ENCODE data around the gene RABL6. TPM values are rescaled to one million over a fixed set of nuclear protein-coding genes. Genes with fewer than 3 reads are reported as not detected.

The RABL6 gene
- total RNA-seq, 1 donor from 2014 or later = 66.4 TPM

- intact Hi-C loops (cut with DNase I) = loop anchor here (2.0 to 5.0 kb wide), 2 partner anchors 40 to 55 kb away; partner anchors contain the start of gene FBXW5
- no peak for DNase-seq (ENCODE audit: low spot score)
Observed at GRCh38 chr9:136886610-136887597, 79.2 kb downstream of the RABL6 start.

GRCh38 chr9:136888454-136888853 lies 80.7 kb downstream of the RABL6 start:
- DNase-seq (ENCODE audit: low spot score) = no peak
- intact Hi-C loops (cut with DNase I) = loop anchor here (5.0 kb wide), 1 partner anchor 54 kb away; the partner anchor contains the start of gene FBXW5

GRCh38 chr9:136889858-136890257 lies 82.1 kb downstream of the RABL6 start:
- intact Hi-C loops (cut with DNase I) = loop anchor here (5.0 kb wide), 1 partner anchor 52 kb away; the partner anchor contains the start of gene FBXW5
- no peak for DNase-seq (ENCODE audit: low spot score)

GRCh38 chr9:136890661-136891060 lies 82.9 kb downstream of the RABL6 start:
- intact Hi-C loops (cut with DNase I) = no loop called here
- no peak for DNase-seq (ENCODE audit: low spot score)

Small RNAs within 50 kb of the gene (microRNA-seq; reads per million reads assigned to microRNA genes)
- gene MIR4292 (not detected), gene MIR4479 (not detected)

Other genes starting within 250 kb of the RABL6 start
- gene EGFL7, start 145.0 kb upstream of the RABL6 start, total RNA-seq = 85.3 TPM
- gene AGPAT2, start 120.5 kb upstream of the RABL6 start, total RNA-seq = 48.4 TPM
- 28.3 TPM for gene DIPK1B, start 95.4 kb upstream of the RABL6 start, total RNA-seq
- 3.3 TPM for gene LCN10, start 65.0 kb upstream of the RABL6 start, total RNA-seq
- 4.5 TPM for gene LCN6, start 59.4 kb upstream of the RABL6 start, total RNA-seq
- gene LCN8, start 49.7 kb upstream of the RABL6 start, total RNA-seq = not detected
- not detected for gene LCN15, start 43.4 kb upstream of the RABL6 start, total RNA-seq
- gene TMEM141, start 16.6 kb upstream of the RABL6 start, total RNA-seq = 62.5 TPM
- 1.6 TPM for gene CCDC183, start 11.6 kb upstream of the RABL6 start, total RNA-seq
- gene AJM1, start 34.5 kb downstream of the RABL6 start, total RNA-seq = 8.6 TPM
- 296 TPM for gene PHPT1, start 41.5 kb downstream of the RABL6 start, total RNA-seq
- gene MAMDC4, start 44.4 kb downstream of the RABL6 start, total RNA-seq = 11.0 TPM
- gene EDF1, start 58.4 kb downstream of the RABL6 start, total RNA-seq = 293 TPM
- 10.2 TPM for gene TRAF2, start 78.6 kb downstream of the RABL6 start, total RNA-seq
- 162 TPM for gene FBXW5, start 136.8 kb downstream of the RABL6 start, total RNA-seq
- gene C8G, start 137.3 kb downstream of the RABL6 start, total RNA-seq = 3.4 TPM
- gene LCN12, start 144.3 kb downstream of the RABL6 start, total RNA-seq = 20.7 TPM
- gene PTGDS, start 169.6 kb downstream of the RABL6 start, total RNA-seq = 1,323 TPM
- 5.9 TPM for gene LCNL1, start 175.0 kb downstream of the RABL6 start, total RNA-seq
- gene PAXX, start 184.5 kb downstream of the RABL6 start, total RNA-seq = 26.0 TPM
- gene CLIC3, start 188.6 kb downstream of the RABL6 start, total RNA-seq = 12.9 TPM
- 41.5 TPM for gene ABCA2, start 220.3 kb downstream of the RABL6 start, total RNA-seq
- gene FUT7, start 224.1 kb downstream of the RABL6 start, total RNA-seq = 0.22 TPM
- gene NPDC1, start 238.2 kb downstream of the RABL6 start, total RNA-seq = 96.4 TPM
- 0.92 TPM for gene ENTPD2, start 246.1 kb downstream of the RABL6 start, total RNA-seq